VCaP (cell line): ENCODE measurements around the gene SMOC1.

ENCODE experiments used
- H3K27ac ChIP-seq: fragments of 450-650 bp; 2 replicates; pipeline ENCODE4 v1.5.1; 2017
- TF ChIP-seq, protein P1 (sequence below): fragments of 450-650 bp; conservative IDR thresholded peaks from 2 replicates; pipeline ENCODE4 v1.5.1; 2017; ENCODE audit warnings: mild to moderate bottlenecking, moderate library complexity

The SMOC1 gene

DNA sequence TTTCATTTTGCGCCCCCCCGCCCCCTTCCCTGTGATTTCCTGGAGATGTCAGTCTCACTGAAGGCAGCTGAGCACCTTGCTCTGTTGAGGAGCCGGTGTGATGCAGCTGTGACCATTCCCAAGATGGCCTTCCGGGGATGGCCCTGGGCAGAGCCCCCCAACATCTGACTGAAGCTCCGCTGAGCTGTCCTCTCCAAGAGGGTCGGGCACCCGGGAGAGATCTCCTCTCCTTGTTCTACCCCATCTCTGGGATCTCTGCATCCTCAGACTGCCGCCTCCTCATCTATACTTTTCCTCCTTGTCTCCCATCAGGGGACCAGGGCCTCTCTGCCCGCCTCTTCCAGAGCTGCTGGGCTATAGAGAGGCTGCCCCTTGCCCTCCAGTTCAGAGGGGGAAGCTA, 965 bp upstream of the SMOC1 start:
- H3K27ac ChIP-seq, result no peak overlapping the region
- TF ChIP-seq, protein P1, sequence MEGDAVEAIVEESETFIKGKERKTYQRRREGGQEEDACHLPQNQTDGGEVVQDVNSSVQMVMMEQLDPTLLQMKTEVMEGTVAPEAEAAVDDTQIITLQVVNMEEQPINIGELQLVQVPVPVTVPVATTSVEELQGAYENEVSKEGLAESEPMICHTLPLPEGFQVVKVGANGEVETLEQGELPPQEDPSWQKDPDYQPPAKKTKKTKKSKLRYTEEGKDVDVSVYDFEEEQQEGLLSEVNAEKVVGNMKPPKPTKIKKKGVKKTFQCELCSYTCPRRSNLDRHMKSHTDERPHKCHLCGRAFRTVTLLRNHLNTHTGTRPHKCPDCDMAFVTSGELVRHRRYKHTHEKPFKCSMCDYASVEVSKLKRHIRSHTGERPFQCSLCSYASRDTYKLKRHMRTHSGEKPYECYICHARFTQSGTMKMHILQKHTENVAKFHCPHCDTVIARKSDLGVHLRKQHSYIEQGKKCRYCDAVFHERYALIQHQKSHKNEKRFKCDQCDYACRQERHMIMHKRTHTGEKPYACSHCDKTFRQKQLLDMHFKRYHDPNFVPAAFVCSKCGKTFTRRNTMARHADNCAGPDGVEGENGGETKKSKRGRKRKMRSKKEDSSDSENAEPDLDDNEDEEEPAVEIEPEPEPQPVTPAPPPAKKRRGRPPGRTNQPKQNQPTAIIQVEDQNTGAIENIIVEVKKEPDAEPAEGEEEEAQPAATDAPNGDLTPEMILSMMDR, result no peak

DNA sequence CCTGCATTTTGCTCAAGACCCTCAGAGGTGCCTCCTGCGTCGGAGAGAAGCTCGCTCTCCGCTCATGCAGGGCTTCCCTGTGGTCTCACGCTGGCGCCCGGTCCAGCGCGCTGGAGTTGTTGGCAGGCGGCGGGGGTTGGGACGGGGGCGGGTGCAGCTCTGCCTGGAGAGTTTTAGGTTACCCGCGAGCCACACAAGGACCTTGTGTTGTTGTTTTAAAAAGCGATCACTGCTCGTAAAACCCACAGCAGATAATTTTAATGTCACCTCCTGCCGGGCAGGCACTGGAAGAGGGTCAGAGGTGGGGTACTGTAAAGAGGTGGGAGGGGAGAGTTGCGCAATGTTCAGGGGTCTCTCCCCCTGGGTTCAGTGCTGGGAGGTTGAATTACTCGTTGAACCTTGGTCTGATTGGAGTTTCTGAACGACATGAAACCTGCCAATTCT, 850 bp downstream of the SMOC1 start:
- H3K27ac ChIP-seq, result no peak overlapping the region
- TF ChIP-seq, protein P1, result no peak

DNA sequence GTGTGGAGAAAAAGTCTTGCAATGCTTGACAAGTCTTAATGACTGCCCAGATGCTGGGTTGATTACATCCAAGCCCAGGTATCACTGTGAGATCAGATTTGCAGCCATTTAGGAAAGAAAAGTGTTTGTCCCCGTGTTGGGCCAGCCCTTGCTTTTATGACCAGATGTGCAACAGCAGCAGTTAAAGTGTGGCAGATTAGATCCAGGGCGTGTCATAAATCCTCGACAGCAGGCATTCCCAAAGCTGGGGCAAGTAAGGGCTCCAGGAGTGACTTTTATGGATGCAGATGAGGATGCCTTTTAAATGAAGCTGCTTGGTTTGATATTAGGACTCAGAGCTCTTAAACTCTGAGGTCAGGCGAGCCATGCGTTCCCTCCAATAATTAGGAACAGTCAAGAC, 1.7 kb downstream of the SMOC1 start:
- TF ChIP-seq, protein P1, result no peak

DNA sequence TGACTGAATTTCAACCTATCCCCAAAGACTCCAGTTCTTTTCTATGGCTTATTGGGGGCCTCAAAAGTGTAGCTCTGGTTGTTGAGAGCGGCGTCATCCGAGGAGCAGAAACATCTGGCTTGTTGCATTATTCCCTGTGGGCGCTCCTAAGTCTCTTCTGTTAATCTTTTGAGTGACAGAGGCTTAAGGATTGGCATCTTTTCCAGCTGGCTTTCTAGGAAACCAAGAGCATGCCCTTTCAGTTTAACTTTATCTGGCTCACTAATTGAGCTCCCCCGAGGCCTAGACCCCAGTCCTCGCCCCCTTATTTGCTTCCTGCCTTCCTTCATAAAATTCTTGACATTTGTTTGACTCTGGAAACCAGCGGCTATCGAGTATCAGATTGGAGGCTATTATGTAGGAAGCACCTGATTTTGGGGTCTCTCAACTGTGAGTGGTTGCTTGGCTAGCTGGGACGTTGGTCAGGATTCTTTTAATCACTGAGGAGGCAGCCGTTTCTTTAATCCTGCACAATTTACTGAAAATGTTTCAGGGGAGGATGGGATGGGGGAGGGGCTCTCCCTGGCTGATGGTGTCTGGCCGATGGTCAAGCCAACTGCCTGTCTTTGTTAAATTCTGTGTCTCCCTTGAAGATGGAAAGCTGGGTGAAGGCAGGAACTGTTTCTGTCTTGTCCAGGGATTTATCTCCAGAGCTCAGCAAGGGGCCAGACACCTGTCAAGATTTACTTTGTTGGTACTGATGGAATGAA, 3.1 kb downstream of the SMOC1 start:
- no peak overlapping the region for H3K27ac ChIP-seq
- TF ChIP-seq, protein P1, result no peak

More for the DNA sequence above, 1.7 kb downstream of the SMOC1 start:
- no peak overlapping the region for H3K27ac ChIP-seq

DNA sequence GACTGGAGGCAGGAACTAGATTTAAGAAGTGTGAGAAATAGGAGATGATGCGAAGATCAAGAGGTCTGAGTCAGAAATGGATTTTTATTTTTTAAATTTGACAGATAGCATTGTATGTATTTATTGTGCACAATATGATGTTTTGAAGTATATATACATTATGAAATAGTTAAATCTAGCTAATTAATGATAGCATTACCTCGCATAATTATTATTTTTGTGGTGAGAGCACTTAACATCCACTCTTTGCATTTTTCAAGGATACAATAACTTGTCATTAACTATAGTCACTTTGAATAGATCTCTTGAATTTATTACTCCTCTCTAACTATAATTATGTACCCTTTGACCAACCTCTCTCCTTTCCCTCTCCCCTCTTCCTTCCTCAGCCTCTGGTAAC, 3.7 kb downstream of the SMOC1 start:
- TF ChIP-seq, protein P1, result no peak
- no peak overlapping the region for H3K27ac ChIP-seq

DNA sequence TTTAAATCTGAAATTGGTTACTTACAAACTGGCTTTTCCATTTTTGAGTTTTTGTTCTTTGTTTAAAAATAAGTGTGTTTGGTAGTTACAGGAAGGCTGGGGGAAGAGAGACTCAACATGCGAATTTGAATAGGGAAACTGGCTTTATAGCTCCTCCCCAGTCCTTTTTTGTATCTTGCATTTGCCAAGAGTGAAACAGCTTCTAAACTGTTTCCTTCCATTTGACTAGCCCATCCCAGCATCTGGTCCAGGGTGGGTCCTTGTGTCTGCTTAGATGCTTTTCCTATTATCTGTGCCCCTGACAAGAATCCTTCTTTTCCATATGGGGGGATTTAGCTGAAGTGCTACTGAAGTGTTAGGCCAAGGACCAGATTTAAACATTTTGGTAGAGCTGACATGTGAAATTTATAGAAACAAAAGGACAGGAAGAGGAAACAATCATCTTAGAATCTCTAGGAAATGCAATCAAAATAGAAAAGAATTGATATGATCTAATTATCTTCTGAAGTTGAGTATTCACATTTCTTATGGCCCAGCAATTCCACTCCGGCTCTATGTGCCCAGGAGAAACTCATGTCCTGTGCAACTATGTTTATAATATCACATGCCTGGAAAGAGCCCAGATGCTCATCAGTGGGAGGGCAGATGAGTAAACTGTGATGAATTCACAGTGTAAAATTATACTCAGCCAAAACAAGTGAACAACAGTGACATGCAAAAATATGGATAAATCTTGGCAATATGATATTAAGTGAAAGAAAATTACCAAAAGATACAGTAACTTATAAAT, 7.4 kb downstream of the SMOC1 start:
- no peak overlapping the region for H3K27ac ChIP-seq
- TF ChIP-seq, protein P1, result no peak
